Ectodermal cell (in vitro differentiated cells): ENCODE measurements around the gene COMMD4.
"Not testable (repeated sequence)": the region's sequence is repeated elsewhere in the genome, so short reads cannot be mapped to it uniquely, and the experiment has no call there.

Experiments
- H3K27ac ChIP-seq: 2 replicates; pipeline ENCODE4 v1.7.0; 2013; ENCODE audit warnings: mild to moderate bottlenecking, low read depth, low read length; ENCODE audit not compliant: insufficient read depth, poor library complexity, severe bottlenecking
- H3K27me3 ChIP-seq: 2 replicates; pipeline ENCODE4 v1.7.0; 2013; ENCODE audit warnings: mild to moderate bottlenecking, low read length; ENCODE audit not compliant: insufficient read depth, control insufficient read depth, poor library complexity, severe bottlenecking
- H3K36me3 ChIP-seq: one replicate; pipeline ENCODE4 v1.7.0; 2013; ENCODE audit warnings: low read length; ENCODE audit not compliant: control insufficient read depth, insufficient read depth
- H3K4me1 ChIP-seq: one replicate; pipeline ENCODE4 v1.7.0; 2013; ENCODE audit warnings: low read length; ENCODE audit not compliant: control insufficient read depth, insufficient read depth
- H3K4me3 ChIP-seq: 2 replicates; pipeline ENCODE4 v1.7.0; 2013; ENCODE audit warnings: low read depth, low read length, control low read depth; ENCODE audit not compliant: insufficient read depth
- H3K9me3 ChIP-seq: 2 replicates; pipeline ENCODE4 v1.7.0; 2013; ENCODE audit warnings: mild to moderate bottlenecking, low read length, moderate library complexity; ENCODE audit not compliant: control insufficient read depth
- WGBS, 2 experiments: methylation state at CpG; one replicate each; pipeline ENCODE4 v1.1.7; 2013; ENCODE audit warnings: missing lambda C conversion rate in 2 of 2; 5-methylcytosine and 5-hydroxymethylcytosine counted together

COMMD4 gene

GRCh38 chr15:75312548-75312947, 23.3 kb upstream of the COMMD4 start:
- H3K4me1 ChIP-seq, H3K36me3 ChIP-seq, H3K9me3 ChIP-seq, H3K4me3 ChIP-seq, H3K27ac ChIP-seq, H3K27me3 ChIP-seq: not testable (repeated sequence)
- 94 to 95% methylated on average over 1 of the region's 1 CpG for WGBS, 2 experiments

GRCh38 chr15:75313116-75313845, 22.6 kb upstream of the COMMD4 start:
- WGBS, 2 experiments = 92 to 93% methylated on average over 13 of the region's 13 CpGs

GRCh38 chr15:75314552-75315290, 21.1 kb upstream of the COMMD4 start:
- no peaks in the 10 kb centered on the region for H3K27me3 ChIP-seq
- H3K4me3 ChIP-seq = no peak overlapping the region
- WGBS, 2 experiments = 86 to 87% methylated on average over 5 of the region's 5 CpGs
- H3K4me1 ChIP-seq = no peaks in the 10 kb centered on the region
- no peaks in the 10 kb centered on the region for H3K36me3 ChIP-seq
- H3K27ac ChIP-seq = no peak overlapping the region
- no peaks in the 10 kb centered on the region for H3K9me3 ChIP-seq

More at GRCh38 chr15:75313116-75313845, 22.6 kb upstream of the COMMD4 start:
- no peaks in the 10 kb centered on the region for H3K9me3 ChIP-seq
- H3K27ac ChIP-seq = no peak overlapping the region
- H3K4me1 ChIP-seq = no peaks in the 10 kb centered on the region
- H3K36me3 ChIP-seq = no peaks in the 10 kb centered on the region
- peaks cover 2% of the 10 kb centered on the region for H3K27me3 ChIP-seq
- H3K4me3 ChIP-seq = no peak overlapping the region

- WGBS, 2 experiments = 86 to 92% methylated on average over 5 of the region's 5 CpGs
- not testable (repeated sequence) for H3K9me3 ChIP-seq, H3K4me1 ChIP-seq, H3K27me3 ChIP-seq, H3K36me3 ChIP-seq, H3K27ac ChIP-seq, H3K4me3 ChIP-seq
Measured at GRCh38 chr15:75319231-75319897, 16.5 kb upstream of the COMMD4 start.

GRCh38 chr15:75321711-75322110, 14.2 kb upstream of the COMMD4 start:
- H3K4me3 ChIP-seq = no peak overlapping the region
- no peak overlapping the region for H3K27ac ChIP-seq
- H3K27me3 ChIP-seq = no peaks in the 10 kb centered on the region
- H3K9me3 ChIP-seq = no peaks in the 10 kb centered on the region
- WGBS, 2 experiments = 90 to 93% methylated on average over 6 of the region's 6 CpGs
- H3K4me1 ChIP-seq = no peaks in the 10 kb centered on the region
- H3K36me3 ChIP-seq = no peaks in the 10 kb centered on the region

GRCh38 chr15:75325922-75326321, 9.9 kb upstream of the COMMD4 start:
- Histone ChIP-seq H3K36me3 (no peaks in the 10 kb centered on the region), H3K9me3 (no peaks in the 10 kb centered on the region), H3K4me1 (no peaks in the 10 kb centered on the region), H3K27me3 (no peaks in the 10 kb centered on the region), H3K4me3 (no peak overlapping the region), H3K27ac (no peak overlapping the region)
- 81 to 93% methylated on average over 2 of the region's 4 CpGs for WGBS, 2 experiments

GRCh38 chr15:75327005-75327404, 8.9 kb upstream of the COMMD4 start:
- Histone ChIP-seq H3K27me3 (no peaks in the 10 kb centered on the region), H3K27ac (no peak overlapping the region), H3K4me1 (no peaks in the 10 kb centered on the region), H3K4me3 (no peak overlapping the region), H3K36me3 (no peaks in the 10 kb centered on the region), H3K9me3 (no peaks in the 10 kb centered on the region)
- 87 to 90% methylated on average over 4 of the region's 4 CpGs for WGBS, 2 experiments

- WGBS, 2 experiments = 90 to 92% methylated on average over 3 of the region's 3 CpGs
- H3K9me3 ChIP-seq = no peaks in the 10 kb centered on the region
- no peak overlapping the region for H3K27ac ChIP-seq
- no peaks in the 10 kb centered on the region for H3K27me3 ChIP-seq
- H3K4me1 ChIP-seq = no peaks in the 10 kb centered on the region
- H3K4me3 ChIP-seq = no peak overlapping the region
- no peaks in the 10 kb centered on the region for H3K36me3 ChIP-seq
Measured at GRCh38 chr15:75327491-75327890, 8.4 kb upstream of the COMMD4 start.

- H3K9me3 ChIP-seq = no peaks in the 10 kb centered on the region
- no peaks in the 10 kb centered on the region for H3K27me3 ChIP-seq
- WGBS, 2 experiments = 88 to 89% methylated on average over 10 of the region's 10 CpGs
- no peak overlapping the region for H3K27ac ChIP-seq
- H3K4me3 ChIP-seq = no peak overlapping the region
- no peaks in the 10 kb centered on the region for H3K36me3 ChIP-seq
- H3K4me1 ChIP-seq = no peaks in the 10 kb centered on the region
Measured at GRCh38 chr15:75328493-75329314, 7.2 kb upstream of the COMMD4 start.
